H1 (cell line): ENCODE results near the gene AP2B1. TPM values are rescaled to one million over a fixed set of nuclear protein-coding genes. Genes with fewer than 3 reads are reported as not detected.

Source experiments
- CTCF ChIA-PET: fragments of 300-600 bp; sonication (Branson Sonifier 250); formaldehyde crosslinking; loops from one replicate; lab custom pipeline; 2021; ENCODE audit not compliant: partially characterized antibody; lab: Charles Lee
- POLR2A ChIA-PET: fragments of 300-600 bp; sonication (Branson Sonifier 250); formaldehyde crosslinking; loops from one replicate; lab custom pipeline; 2021; ENCODE audit warnings: inconsistent platforms; ENCODE audit not compliant: partially characterized antibody; lab: Charles Lee
- DNase-seq, 2 experiments: peaks; one replicate each; pipeline versions ENCODE4 v3.0.0 to v3.0.0-alpha.2; 2010 to 2022; ENCODE audit warnings: low spot score in 2 of 2, low read depth in 1 of 2, mixed read lengths in 1 of 2
- FAIRE-seq: peaks from 2 replicates; lab custom pipeline; 2011; peaks lifted over from hg19 to GRCh38; lab: Jason Lieb, UNC
- H2AFZ ChIP-seq: 2 replicates; pipeline ENCODE4 v1.8.1; 2012; ENCODE audit warnings: low read length, inconsistent platforms
- H2AK5ac ChIP-seq: 2 replicates; pipeline ENCODE4 v1.6.1; 2013; ENCODE audit warnings: low read depth, low read length
- H2BK120ac ChIP-seq: replicated peaks from 2 replicates; pipeline ENCODE3; 2013; ENCODE audit warnings: low read depth, low read length, inconsistent platforms
- H2BK12ac ChIP-seq: 2 replicates; pipeline ENCODE4 v1.6.1; 2013; ENCODE audit warnings: low read depth, low read length
- H2BK15ac ChIP-seq: 2 replicates; pipeline ENCODE4 v1.6.1; 2013; ENCODE audit warnings: low read length
- H2BK20ac ChIP-seq: 2 replicates; pipeline ENCODE4 v1.6.1; 2013; ENCODE audit warnings: low read length
- H2BK5ac ChIP-seq: 2 replicates; pipeline ENCODE4 v1.6.1; 2013; ENCODE audit warnings: low read depth, low read length
- H3K14ac ChIP-seq: 2 replicates; pipeline ENCODE4 v1.6.1; 2013; ENCODE audit warnings: inconsistent platforms; ENCODE audit not compliant: insufficient read length
- H3K18ac ChIP-seq: 2 replicates; pipeline ENCODE4 v1.6.1; 2013; ENCODE audit warnings: low read length; ENCODE audit errors: extremely low read depth
- H3K23ac ChIP-seq: 2 replicates; pipeline ENCODE4 v1.6.1; 2013; ENCODE audit warnings: inconsistent platforms; ENCODE audit not compliant: insufficient read length
- H3K23me2 ChIP-seq: 2 replicates; pipeline ENCODE4 v1.6.1; 2013; ENCODE audit warnings: low read depth, low read length
- H3K27ac ChIP-seq: 2 replicates; pipeline ENCODE4 v1.6.1; 2011; ENCODE audit warnings: low read depth, low read length, inconsistent platforms
- H3K27me3 ChIP-seq, 4 experiments: replicated peaks in 1 of 4; 1 replicate in 1 of 4; 2 replicates in 3 of 4; pipeline versions ENCODE4 v1.6.1 to v1.8.1; 2011 to 2013; ENCODE audit warnings: low read length in 3 of 4, mild to moderate bottlenecking in 3 of 4, inconsistent platforms in 2 of 4, mixed read lengths in 2 of 4, moderate library complexity in 1 of 4; ENCODE audit not compliant: control insufficient read depth in 3 of 4, insufficient read depth in 3 of 4; ENCODE audit errors: extremely low read depth in 1 of 4
- H3K36me3 ChIP-seq, 4 experiments: 2 replicates each; pipeline versions ENCODE4 v1.6.1 to v1.8.1; 2011 to 2013; ENCODE audit warnings: mild to moderate bottlenecking in 4 of 4, low read length in 3 of 4, moderate library complexity in 2 of 4, control low read depth in 1 of 4, inconsistent platforms in 1 of 4; ENCODE audit not compliant: insufficient read depth in 4 of 4, control insufficient read depth in 2 of 4
- H3K4ac ChIP-seq: replicated peaks from 2 replicates; pipeline ENCODE3; 2013; ENCODE audit warnings: low read length, low read depth, mixed read lengths, inconsistent platforms; ENCODE audit not compliant: insufficient read length
- H3K4me1 ChIP-seq, 4 experiments: replicated peaks in 1 of 4; 1 replicate in 1 of 4; 2 replicates in 3 of 4; pipeline versions ENCODE4 v1.6.1 to v1.8.1; 2011 to 2013; ENCODE audit warnings: low read length in 3 of 4, inconsistent platforms in 2 of 4, mixed read lengths in 1 of 4; ENCODE audit not compliant: insufficient read depth in 4 of 4, control insufficient read depth in 3 of 4
- H3K4me2 ChIP-seq, 2 experiments: 2 replicates each; pipeline versions ENCODE4 v1.6.1 to v1.8.1; 2011 to 2013; ENCODE audit warnings: low read depth in 2 of 2, low read length in 2 of 2, control low read depth in 1 of 2, inconsistent platforms in 1 of 2, mild to moderate bottlenecking in 1 of 2; ENCODE audit not compliant: insufficient read depth in 1 of 2
- H3K4me3 ChIP-seq, 4 experiments: fragments of 200-600, 300-600 bp in 1 of 4; sonication (generic), shearing (Covaris generic), sonication (Bioruptor Twin) in 1 of 4; 2 replicates each; pipeline versions ENCODE4 v1.5.1 to v1.8.1; 2011 to 2016; ENCODE audit warnings: low read length in 4 of 4, low read depth in 3 of 4, control low read depth in 2 of 4, inconsistent platforms in 2 of 4, mild to moderate bottlenecking in 2 of 4, mixed read lengths in 1 of 4, moderate library complexity in 1 of 4; ENCODE audit not compliant: insufficient read depth in 2 of 4; ENCODE audit errors: extremely low read depth in 1 of 4
- H3K56ac ChIP-seq: replicated peaks from 2 replicates; pipeline ENCODE3; 2013; ENCODE audit warnings: low read depth, mild to moderate bottlenecking, mixed read lengths, low read length, inconsistent platforms; ENCODE audit not compliant: insufficient read length
- H3K79me1 ChIP-seq: 2 replicates; pipeline ENCODE4 v1.6.1; 2013; ENCODE audit warnings: low read depth, low read length, control low read depth
- H3K79me2 ChIP-seq, 2 experiments: 2 replicates each; pipeline versions ENCODE4 v1.6.1 to v1.8.1; 2012 to 2013; ENCODE audit warnings: low read length in 2 of 2, mild to moderate bottlenecking in 2 of 2, inconsistent platforms in 1 of 2; ENCODE audit not compliant: insufficient read depth in 2 of 2, control insufficient read depth in 1 of 2
- H3K9ac ChIP-seq, 4 experiments: replicated peaks in 1 of 4; 1 replicate in 1 of 4; 2 replicates in 3 of 4; pipeline versions ENCODE4 v1.6.1 to v1.8.1; 2011 to 2013; ENCODE audit warnings: low read depth in 3 of 4, low read length in 3 of 4, control low read depth in 2 of 4, mild to moderate bottlenecking in 2 of 4, moderate library complexity in 2 of 4, inconsistent platforms in 1 of 4; ENCODE audit errors: extremely low read depth in 1 of 4
- H3K9me3 ChIP-seq, 2 experiments: 2 replicates each; pipeline versions ENCODE4 v1.6.1 to v1.8.1; 2012 to 2013; ENCODE audit warnings: mild to moderate bottlenecking in 2 of 2, moderate library complexity in 2 of 2, control low read depth in 1 of 2, inconsistent platforms in 1 of 2, low read depth in 1 of 2, low read length in 1 of 2, mixed read lengths in 1 of 2; ENCODE audit not compliant: insufficient read depth in 2 of 2
- H4K20me1 ChIP-seq, 2 experiments: replicated peaks in 1 of 2; 2 replicates each; pipeline versions ENCODE3 to v1.8.1; 2011 to 2013; ENCODE audit warnings: inconsistent platforms in 2 of 2, low read length in 2 of 2, mild to moderate bottlenecking in 1 of 2; ENCODE audit not compliant: insufficient read depth in 2 of 2, control insufficient read depth in 1 of 2
- H4K5ac ChIP-seq: 2 replicates; pipeline ENCODE4 v1.6.1; 2013; ENCODE audit warnings: low read length, low read depth, mixed read lengths, inconsistent platforms; ENCODE audit not compliant: insufficient read length
- H4K8ac ChIP-seq: 2 replicates; pipeline ENCODE4 v1.8.0; 2013; ENCODE audit warnings: mild to moderate bottlenecking, moderate library complexity, low read length, inconsistent platforms; ENCODE audit not compliant: insufficient read depth; ENCODE audit errors: extremely low read depth
- H4K91ac ChIP-seq: replicated peaks from 2 replicates; pipeline ENCODE3; 2013; ENCODE audit warnings: low read length, mixed read lengths, inconsistent platforms; ENCODE audit not compliant: insufficient read length
- TAF1 ChIP-seq: IDR thresholded peaks from 2 replicates; pipeline ENCODE4 v1.6.1; 2011; ENCODE audit warnings: mild to moderate bottlenecking, low read depth, low read length
- WGBS, 2 experiments: shearing (Covaris generic) in 1 of 2; methylation state at CpG; one replicate each; pipeline versions ENCODE4 v1.1.6 to v1.1.7; 2013 to 2015; ENCODE audit warnings: low lambda C conversion rate in 2 of 2, mixed read lengths in 2 of 2, inconsistent platforms in 1 of 2, low coverage in 1 of 2, missing lambda C conversion rate in 1 of 2; ENCODE audit not compliant: insufficient replicate concordance in 2 of 2, insufficient coverage in 1 of 2, insufficient read length in 1 of 2; ENCODE audit errors: extremely low coverage in 1 of 2, missing lambda C conversion rate in 1 of 2; 5-methylcytosine and 5-hydroxymethylcytosine counted together
- polyA plus RNA-seq, 7 experiments: library from polyadenylated mRNA; depleted of rRNA in 3 of 7; stranded (reverse) in 5 of 7; unstranded in 2 of 7; fragments of >200 nt in 5 of 7; fragments of 200-250 nt in 2 of 7; gene quantifications; 1 replicate in 5 of 7; 2 replicates in 1 of 7; 4 replicates in 1 of 7; pipeline versions ENCODE4 v1.2.1 to v1.2.3, GENCODE V29; 2011 to 2013; ENCODE audit warnings: missing spikeins in 2 of 7, mixed read lengths in 2 of 7
- total RNA-seq: library from RNA; stranded (reverse); fragmentation: NEBNext Ultra II Directional; extraction: Animal tissue kit (Norgen Biotek cat#: 25700); gene quantifications from 2 replicates; pipeline ENCODE4 v1.2.1, GENCODE V29; 2021

The AP2B1 gene
- total and polyA plus RNA-seq, 2 of the 8 experiments (the other 6 are each of a cell fraction or from before 2014, with no cell fraction given): 95.5 to 199 TPM

- ChIA-PET CTCF (interaction anchor here (3.0 kb wide), 1 partner anchor 10 kb away, joined by 12 read pairs; no protein-coding TSS in a partner anchor), POLR2A (no interaction called here)
- H2AK5ac ChIP-seq: no peak overlapping the region
- H3K79me1 ChIP-seq: no peaks in the 10 kb centered on the region
- H3K4me3 ChIP-seq: no peak overlapping the region
- H3K27ac ChIP-seq: no peak overlapping the region
- FAIRE-seq: no peak
- no peak overlapping the region for H2BK15ac ChIP-seq
- H3K79me2 ChIP-seq: no peaks in the 10 kb centered on the region
- H2BK120ac ChIP-seq: no peak overlapping the region
- no peak overlapping the region for H3K4me2 ChIP-seq
- no peak overlapping the region for H2BK12ac ChIP-seq
- no peaks in the 10 kb centered on the region for H4K20me1 ChIP-seq
- no peak overlapping the region for H2BK5ac ChIP-seq
- DNase-seq: no peak
- H4K91ac ChIP-seq: no peak overlapping the region
- H4K5ac ChIP-seq: no peak overlapping the region
- H3K27me3 ChIP-seq: no peaks in the 10 kb centered on the region; a peak in 2 of 7 replicates
- H2BK20ac ChIP-seq: no peak overlapping the region
- no peak overlapping the region for H3K4ac ChIP-seq
- H3K14ac ChIP-seq: no peak overlapping the region
- H3K56ac ChIP-seq: no peak overlapping the region
- no peak overlapping the region for H3K18ac ChIP-seq
- H3K9me3 ChIP-seq: no peaks in the 10 kb centered on the region
- H3K36me3 ChIP-seq: no peaks in the 10 kb centered on the region
- H3K23ac ChIP-seq: no peak overlapping the region
- H3K4me1 ChIP-seq: no peaks in the 10 kb centered on the region
- H3K23me2 ChIP-seq: no peaks in the 10 kb centered on the region
- H3K9ac ChIP-seq: no peak overlapping the region
- WGBS, 2 experiments: 80% methylated on average over 1 of the region's 1 CpG; no CpG with 5 or more reads in 1 of the 2 experiments
- H2AFZ ChIP-seq: no peak overlapping the region
- no peak for TF ChIP-seq TAF1
- no peak overlapping the region for H4K8ac ChIP-seq
Measured at GRCh38 chr17:35543856-35544255, 43.3 kb upstream of the AP2B1 start.
